Stimulated activated CD4-positive, alpha-beta T cell treated with anti-CD3 and anti-CD28 coated beads, Interleukin-12 subunit alpha, Interleukin-12 subunit beta, amount 100 ng/mL, for 4 hours (primary cell): ENCODE measurements around the gene TNNI2.

Experiments used
- DNase-seq: peaks from one replicate; pipeline ENCODE4 v3.0.0-alpha.2; 2020

TNNI2 gene

DNA sequence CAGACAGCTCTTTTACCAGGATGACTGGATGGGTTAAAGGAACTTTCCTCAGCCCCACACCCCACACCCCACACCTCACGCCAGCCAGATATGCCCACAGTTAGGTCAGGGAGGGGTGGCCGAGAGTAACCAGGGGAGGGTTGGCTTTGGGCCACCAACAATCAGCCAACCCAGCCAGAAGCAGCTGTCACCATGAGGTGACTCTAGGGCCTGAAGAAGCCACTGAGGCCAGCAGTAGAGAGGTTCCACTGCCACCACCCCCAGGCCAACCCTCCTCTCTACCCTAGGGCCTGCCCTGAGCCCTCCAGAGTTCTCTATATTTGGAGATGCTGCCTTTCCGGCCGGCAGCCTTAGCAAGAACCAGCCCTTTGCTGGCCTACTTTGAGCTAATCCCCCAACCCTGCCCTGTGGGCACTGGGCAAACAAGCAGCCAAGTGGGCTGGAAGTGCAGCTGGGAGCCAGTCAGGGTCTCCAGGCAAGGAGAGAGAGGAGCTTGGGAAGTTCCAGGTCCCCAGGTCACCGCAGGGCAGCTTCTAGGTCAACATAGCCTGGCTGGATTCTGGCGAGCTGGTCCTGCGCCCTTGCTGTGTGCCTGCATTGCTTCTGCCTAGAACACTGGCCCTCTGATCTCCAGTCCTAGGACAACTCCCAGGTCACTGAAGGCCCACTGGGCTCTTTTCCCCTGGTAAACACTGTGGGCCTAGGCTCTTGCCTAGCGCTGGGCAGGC, 16.0 kb upstream of the TNNI2 start:
- no peak for DNase-seq

DNA sequence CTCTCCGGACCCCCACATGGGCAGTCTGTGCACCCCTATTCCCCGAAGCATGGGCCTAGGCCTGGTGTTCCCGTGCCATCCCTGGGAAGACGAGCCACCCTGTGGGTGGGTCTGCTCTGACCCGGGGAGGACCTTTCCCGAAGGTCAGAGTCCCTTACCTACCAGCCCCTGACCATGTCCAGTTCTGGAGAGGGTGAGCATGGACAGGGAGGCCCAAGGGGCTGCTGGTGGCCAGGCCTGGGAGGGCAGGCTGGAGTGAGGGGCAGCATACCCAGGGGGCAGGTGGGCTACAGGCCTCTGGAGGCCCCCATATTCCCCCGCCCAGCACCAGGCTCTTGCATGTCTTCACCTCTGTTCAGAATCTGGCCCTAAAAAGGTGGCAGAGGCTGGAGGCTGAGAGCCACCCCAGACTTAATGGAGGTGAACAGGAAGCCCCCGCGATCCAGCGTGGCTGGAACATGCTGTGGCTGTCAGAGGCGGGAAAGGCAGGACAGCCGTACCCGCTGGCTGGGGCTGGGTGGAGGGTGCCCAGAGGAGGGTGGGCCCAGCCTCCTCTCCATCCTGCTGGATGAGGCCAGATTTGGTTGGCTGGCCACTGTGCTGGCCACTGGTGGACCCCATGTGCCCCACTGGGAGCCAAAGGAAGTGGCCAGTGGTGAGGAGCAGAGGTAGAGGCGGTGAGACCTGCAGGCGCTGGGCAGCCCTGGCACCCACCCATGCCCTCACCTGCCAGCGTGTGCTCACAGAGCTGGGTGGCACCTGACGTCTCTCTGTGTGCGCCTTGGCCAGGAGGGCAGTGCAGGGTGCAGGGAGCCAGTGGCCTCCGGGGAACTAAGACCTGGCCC, 15.2 kb upstream of the TNNI2 start:
- DNase-seq: no peak

DNA sequence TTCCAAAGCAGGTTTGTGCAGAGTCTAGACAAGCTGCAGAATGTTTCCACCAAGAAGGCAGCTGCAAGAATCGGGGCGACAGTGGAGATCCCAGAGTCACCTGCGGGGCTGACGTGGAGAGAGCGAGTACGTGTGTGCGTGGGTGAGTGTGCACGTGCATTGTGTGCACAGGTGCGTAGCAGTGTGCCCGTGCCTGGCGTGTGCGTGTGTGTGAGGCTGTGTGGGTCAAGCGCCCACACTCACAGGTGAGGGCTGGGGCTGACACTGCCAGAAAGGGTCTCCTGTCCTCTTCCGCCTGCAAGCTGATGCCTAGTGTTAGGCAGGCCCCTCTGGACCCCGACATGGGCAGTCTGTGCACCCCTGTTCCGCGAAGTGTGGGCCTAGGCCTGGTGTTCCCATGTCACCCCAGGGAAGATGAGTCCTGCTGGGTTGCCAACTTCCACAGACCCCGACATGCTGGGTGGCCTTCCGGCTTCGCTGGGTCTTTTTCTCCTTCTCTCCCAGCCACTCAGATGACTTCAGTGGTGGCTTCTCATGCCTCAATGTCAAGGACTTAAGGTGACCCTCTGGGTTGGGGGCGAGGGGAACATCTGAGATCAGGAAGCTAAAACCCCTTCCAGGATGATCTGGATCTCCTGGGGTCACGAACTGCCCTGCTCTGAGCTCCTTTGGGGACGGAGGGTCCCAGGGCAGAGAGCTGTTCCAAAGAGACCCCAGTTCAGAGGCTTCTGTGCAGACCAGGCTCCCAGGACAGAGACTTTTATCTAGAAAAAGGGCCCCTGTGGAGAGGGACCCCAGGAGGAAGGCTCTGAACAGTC, 14.4 kb upstream of the TNNI2 start:
- DNase-seq: no peak

DNA sequence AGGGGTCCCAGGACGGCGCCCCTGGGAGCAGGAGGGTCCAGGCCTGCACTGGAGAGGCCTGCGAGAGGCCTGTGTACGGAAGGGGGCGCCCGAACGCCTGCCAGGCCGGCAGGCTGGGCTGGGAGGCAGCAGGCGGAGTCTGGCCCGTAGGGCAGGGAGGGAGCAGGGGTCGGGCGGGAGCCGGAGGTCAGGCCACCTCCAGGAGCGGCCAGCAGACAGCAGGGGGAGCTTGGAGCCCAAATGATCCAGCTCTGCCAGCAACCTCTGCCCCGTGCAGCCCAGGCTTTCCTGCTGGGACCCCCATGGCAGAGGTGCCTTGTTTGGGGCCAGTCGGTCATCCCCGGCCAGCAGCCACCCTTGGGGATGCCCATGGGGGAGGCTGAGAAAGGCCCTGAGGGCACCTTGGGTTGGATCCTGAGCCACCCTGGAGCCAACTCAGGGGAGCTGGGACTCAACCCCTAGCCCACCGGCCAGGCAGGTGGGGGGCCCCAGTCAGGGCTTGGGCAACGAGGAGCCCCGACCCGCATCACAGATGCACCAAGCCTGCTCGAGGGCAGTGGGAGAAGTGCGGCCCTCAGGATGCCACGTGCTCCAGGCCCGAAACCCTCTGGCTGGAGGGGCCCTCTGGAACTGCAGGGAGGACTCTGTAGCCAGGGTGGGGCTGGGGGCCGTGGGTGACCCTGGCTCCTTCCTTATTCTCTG, 13.6 kb upstream of the TNNI2 start:
- no peak for DNase-seq

DNA sequence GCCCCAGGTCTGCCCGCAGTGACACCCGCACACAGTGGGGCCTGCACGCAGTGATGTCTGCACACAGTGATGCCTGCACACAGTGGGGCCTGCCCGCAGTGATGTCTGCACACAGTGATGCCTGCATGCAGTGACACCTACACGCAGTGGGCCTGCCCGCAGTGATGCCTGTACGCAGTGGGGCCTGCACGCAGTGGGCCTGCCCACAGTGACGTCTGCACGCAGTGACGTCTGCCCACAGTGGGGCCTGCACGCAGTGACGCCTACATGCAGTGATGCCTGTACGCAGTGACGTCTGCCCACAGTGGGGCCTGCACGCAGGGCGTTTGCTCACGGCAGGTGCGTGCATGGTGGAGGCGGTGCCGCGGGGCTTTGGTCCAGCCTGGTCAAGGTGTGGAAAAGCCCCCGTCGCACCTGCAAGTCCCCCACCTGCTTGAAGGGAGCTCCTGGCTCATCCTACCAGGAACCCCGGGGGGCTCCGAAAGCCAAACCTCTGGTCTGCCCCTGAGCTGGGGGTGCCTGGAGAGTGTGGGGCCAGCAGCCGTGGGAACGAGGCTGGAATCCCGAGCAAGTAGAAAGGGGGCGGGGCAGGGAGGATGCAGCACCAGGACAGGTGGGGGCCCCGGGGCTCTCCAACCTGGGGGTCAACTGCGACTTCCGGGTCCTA, 12.9 kb upstream of the TNNI2 start:
- DNase-seq: no peak

DNA sequence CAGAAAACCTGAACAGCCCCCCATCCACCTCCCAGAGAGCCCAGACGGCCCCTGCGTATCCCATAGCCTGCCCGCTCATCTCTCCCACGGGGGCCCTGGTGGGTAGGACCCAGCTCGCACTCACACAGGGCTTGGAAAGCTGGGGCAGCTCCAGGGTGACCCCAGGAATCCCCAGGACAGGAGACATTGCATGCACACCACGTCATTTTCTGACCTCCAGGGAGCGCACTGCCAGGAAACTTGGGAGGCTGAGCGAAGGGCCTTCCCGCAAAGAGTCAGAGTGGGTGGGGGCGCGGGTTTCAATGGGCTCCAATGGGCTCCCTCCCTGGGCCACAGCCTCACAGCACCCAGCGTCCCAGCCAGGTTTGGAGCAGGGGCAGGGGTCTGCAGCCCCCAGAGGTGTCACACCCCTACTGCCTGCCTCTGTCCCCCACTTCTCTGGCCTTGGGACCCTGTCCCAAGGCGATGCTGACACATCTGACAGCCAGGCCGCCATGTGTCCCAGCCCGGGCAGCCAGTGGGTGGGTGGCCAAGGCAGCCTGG, 12.2 kb upstream of the TNNI2 start:
- no peak for DNase-seq

DNA sequence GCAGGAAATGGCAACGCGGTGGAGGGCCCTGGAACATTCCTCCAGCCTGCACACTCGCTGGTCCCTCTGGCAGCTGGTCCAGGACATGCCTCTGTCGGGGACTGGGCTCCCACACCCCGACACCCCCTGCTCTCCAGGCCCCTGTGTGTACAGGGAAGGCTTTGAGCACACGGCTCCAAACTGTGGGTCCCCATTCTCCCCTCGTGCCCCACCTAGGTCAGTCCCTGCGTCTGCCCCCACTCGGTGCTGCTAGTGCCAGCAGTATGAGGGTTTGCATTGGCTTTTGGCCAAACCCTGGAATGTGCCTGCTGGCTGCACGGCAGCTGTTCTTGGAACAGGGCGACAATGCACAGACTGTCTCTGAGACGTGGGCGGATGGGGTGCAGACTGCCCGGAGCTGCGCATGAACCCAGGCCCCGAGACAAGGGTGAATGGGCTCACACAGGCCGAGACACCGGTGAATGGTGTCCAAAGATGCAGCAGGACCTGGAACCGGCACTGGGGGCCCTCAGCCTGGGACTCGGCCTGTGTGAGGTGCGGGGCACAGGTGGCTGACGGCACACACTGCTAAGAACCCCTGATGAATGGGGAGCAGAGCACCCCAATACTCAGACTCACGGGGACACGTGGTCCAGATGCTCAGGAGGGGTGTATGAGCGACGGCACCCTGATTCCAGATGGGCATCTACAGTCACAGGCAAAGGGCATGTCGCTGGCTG, 11.5 kb upstream of the TNNI2 start:
- no peak for DNase-seq

DNA sequence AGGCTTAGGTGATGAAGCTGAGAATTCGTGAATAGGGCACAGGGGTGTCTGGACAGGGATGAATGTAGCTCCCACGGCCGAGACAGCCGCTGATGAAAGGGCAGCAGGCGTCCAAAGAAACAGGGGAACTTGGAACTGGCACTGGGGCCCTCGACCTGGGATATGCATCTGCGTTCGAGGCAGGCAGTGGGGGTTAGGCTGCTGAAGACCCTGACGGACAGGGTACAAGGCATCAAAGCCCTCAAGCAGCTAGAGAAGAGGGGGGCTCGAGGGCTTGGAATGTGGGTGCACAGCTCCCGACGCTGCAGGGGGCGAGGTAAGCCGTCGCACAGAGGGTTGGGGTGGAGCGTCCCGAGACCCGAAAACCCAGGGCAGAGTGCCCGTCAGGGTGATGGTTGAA, 10.8 kb upstream of the TNNI2 start:
- no peak for DNase-seq

DNA sequence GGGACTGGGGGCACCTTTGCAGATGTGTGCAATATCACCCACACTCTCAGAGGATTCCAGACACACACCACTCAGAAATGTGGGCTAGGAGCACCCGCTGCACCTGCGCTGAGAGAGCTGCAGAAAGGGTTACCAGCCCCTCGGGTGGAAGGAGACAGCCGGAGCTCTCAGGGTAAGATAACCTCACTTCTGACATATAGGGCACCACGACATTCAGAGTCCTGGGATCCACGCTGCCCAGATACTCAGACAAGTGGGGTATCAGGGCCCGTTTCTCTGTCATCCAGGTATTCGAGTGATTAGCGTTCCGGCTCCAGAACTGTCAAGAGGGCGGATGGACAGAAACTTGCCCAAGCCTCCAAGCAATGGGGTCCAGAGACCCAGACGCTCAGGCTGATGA, 10.2 kb upstream of the TNNI2 start:
- no peak for DNase-seq

DNA sequence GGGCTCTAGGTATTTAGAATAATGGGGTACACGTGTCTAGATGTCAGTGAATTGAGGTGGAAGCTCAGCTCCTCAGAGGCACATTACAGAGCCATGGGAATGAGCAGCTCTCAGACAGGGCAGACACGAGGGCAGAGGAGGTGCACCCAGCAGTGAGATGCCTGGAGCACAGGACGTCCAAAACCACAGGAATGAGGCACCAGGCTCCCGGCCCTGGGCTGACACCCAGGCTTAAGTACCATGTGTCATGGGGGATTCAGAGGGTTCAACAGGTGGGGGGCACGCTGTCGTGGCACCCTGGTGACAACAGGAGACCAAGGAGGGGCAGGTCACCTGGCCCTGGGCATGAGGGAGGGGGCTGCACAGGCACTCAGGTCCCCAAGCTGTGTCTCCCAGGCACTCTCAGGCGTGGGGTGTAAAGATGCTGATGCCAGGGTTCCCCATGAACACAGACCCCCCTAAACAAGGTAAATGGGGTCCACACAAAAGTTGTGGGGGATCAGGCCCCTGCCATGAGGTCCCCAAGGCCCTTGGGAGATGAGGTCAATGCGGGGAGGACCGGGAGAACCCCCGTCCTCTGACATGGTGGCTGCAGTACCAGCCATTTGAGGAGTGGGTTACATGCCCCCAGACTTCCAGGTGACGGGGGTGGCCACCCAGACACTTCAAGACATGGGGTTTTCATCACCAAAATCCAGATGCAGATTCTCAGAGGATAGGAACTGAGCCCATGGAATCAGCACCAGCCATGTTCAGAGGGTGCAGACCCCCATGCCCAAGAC, 9.6 kb upstream of the TNNI2 start:
- no peak for DNase-seq

DNA sequence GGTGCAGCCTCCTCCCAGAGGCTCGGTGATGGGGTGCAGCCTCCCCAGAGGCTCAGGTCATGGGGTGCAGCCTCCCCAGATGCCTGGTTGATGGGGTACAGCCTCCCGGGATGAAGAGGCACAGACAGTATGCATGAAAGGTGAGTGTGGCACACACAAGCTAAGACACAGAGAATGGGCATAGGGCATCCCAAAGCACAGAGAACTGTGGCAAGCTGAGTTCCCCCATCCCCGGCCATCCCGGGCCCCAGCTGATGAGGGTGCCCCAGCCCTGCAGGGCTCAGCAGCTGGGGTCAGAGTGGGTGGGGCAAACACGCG, 8.8 kb upstream of the TNNI2 start:
- no peak for DNase-seq

DNA sequence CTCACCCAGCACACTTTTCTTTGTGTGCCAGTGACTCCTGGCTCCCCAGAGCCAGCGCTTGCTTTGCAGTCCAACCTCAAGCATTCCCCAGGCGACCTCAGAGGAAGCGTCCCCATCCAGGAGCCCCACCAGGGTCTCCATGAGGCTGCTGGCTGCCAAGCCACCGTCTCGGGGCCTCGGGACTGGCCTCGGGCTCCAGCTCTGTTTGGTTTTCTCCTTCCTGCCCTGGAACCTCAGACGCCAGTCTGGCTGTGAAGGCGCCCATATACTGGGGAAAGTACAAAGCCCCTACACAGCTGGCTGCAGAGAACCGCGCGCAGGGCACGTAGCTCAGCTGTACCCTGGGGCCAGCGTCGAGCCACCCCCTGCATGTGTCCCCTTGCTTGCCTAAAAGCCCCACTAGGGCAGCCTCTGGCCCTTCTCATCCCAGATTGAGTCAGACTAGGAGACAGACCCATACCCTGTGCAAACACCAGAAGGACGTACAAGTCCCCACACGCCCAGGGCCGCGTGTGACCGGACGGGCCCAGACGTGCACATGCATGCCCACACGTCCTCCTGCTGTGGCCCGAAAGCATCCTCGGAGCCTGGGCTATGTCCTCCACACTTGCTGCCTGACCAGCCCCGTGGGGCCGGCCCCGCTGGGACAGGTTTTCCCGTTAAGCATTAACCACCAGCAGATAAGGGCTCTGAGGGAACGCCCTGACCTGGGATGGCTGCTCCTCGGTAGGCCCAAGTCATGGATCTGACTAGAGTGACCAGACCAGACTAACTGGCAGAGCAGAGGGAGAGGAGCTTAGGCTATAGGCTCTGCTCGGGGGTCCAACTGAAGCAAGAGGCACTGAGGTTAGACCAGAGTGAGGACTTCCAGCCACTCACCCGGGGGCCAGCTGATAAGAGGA, 8.2 kb upstream of the TNNI2 start:
- no peak for DNase-seq

DNA sequence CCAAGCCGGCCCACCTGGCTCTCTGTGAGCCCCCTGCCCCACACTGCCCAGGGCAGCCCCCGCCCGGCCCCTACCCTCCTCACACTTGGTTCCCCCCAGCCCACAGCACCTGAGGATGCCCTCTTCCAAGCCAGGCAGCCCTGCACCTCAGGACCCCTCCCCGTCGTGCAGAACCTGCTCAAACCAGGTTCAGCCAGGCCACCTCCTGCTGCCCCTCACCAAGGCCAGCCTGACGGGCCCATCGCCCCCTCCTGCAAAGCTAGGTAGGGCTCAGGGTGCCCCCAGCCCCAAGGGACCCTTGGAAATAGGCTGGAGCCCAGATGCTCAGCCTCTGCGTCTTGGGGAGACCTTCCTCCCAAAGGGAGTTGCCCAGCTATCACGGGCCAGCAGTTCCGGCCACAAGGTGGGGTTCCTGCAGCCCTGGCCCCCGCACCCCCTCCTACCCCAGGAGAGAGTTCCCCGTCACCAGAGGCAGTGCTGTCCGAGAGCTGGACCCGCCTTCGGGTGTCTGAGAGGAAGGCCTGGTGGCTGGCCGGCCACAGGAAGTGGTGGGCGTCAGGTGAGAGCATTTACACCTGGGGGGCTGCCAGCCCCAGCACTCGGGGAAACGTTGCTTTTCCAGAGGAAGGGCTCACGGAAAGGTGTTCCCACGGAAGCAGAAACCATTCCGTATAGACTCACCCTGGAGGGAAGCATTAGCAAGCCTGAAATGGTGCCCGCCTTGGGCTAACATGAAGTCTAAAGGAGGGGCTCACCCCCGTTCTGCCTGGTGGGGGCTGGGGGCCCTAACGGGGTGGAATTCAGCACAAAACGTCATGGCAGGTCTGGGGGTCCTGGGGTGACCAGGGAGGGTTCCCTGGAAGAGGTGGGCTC, 7.2 kb upstream of the TNNI2 start:
- DNase-seq: no peak

DNA sequence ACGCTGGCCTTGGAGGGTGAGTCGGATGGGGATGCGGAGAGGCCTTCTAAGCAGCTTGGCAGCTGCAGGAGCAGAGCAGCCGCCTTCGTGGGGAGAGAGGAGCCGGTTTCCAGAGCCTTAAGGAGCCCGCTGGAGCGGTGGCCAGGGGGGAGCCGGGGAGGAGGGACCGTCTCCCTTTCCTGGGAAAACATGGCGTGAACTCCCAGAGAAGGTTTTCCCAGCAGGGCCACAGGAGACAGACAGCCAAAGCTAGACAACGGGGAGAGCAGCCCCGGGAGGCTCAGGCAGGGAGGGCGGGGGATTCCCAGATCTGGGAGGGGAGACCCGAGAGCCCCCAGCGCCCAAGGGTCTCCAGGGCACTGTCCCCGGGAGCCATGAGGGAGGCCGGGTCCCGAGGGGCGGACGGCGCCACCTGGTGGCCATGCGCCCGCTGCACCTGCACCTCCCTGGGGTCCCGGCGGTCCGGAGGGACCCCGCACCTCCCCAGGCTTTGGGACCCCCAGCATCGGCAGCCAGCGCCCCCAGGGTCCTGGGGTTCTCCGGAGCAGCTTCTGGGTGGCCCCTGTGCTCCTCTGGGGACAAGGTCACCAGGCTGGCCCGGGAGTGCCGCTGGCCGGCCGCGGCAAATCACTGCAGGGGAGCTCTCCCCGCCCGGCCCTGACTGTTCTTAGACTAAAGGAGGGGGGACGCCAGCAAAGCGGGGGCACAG, 6.4 kb upstream of the TNNI2 start:
- DNase-seq: peak; percentile 74

DNA sequence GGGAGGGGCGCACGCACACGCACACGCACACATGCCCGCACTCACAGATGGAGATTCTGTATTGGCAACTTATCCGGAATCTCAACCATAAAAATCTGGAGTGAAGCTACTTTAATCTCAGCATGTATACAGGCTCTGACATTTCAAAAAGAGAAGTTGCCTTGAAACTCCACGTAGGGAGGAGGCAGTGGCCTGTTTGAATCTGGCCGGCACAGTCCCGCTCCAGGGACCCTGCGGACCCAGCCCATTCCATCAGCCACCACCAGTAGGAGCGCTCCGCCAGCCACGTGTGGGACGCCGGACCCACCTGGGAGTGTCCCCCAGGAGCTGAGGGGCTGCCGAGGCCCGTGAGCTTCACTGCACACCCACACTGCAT, 5.9 kb upstream of the TNNI2 start:
- DNase-seq: no peak

DNA sequence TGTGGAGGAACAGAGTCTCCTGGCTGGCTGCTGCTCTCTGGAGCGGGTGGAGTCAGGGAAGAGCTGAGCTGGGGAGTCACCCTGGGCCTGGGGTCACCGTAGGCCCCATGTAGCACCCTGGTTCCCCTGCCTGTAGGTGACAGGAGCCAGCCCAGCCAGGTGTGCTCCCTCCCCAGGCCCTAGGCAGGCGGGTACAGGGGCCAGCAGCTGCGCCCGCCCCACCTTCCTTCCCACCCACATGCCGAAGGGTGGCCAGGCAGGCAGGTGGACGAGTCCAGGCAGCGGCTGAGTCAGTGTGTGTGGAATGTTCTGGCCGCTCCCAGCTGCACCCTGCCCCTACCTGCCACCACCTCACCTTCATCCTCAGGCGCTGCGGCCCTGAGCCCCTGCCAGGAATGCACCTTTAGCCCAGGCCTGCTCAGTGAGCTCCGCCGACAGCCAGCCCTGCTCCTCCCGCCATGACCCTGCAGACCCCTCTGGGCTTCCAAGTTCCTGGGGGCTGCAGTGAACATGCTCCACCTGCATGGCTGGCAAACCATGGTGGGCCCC, 4.6 kb upstream of the TNNI2 start:
- DNase-seq: no peak

DNA sequence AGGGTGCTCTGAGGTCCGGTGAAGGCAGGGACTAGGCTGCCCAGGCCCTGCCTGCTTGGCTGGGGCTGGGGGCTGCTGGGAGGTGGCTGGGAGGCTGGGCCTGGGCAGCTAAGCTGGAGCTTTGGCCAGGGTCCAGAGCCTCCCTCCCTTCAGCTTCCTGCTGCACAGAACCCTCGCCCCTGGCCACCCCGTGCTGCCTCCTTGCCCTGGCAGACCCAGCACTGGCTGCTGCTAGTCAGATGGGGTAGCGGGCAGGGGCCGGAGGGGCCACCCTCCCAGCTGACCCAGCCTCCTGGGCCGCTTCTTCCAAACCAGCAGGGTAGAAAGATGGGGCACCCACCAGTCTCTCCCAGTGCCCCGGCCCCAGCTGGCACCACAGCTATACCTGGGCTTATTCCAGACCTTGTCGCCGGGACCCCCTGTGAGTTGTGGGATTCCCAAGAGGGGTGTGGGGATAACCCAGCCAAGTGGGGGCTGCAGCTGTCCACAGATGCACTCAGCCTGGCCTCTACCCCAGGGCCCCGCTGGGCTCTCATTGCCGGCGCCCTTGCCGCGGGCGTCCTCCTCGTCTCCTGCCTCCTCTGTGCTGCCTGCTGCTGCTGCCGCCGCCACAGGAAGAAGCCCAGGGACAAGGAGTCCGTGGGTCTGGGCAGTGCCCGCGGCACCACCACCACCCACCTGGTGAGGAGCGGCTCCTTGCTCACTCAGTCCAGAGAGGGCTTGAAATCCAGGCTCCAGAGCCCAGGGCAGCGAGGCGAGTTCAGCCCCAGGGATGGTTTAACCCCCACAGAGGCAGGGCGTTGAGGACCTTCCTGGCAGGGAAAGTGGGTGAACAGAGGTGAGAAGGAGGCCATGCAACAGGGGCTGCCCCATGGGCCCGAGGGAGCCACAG, 3.8 kb upstream of the TNNI2 start, which contains the start of gene SYT8:
SYT8 (plus strand) TSS at position 212 of the 892 bp plus-strand sequence; CDS start at position 328, 116 bp downstream.
- no peak for DNase-seq
